Ovary (tissue), 9 donors: ENCODE results near the gene NMT1. TPM values are rescaled to one million over a fixed set of nuclear protein-coding genes. Genes with fewer than 3 reads are reported as not detected.

Source experiments
- DNase-seq, 5 donors: peaks; one replicate each; pipeline ENCODE4 v3.0.0-alpha.2; 2019 to 2020
- H3K27ac ChIP-seq, 2 donors: fragments of 200-600 bp; one replicate each; pipeline versions ENCODE4 v1.5.1 to v1.8.0; 2019 to 2022
- H3K27me3 ChIP-seq: fragments of 200-600 bp; one replicate; pipeline ENCODE4 v1.8.0; 2022
- H3K36me3 ChIP-seq: fragments of 200-600 bp; sonication (generic); one replicate; pipeline ENCODE4 v1.5.1; 2019
- H3K4me1 ChIP-seq: one replicate; pipeline ENCODE4 v1.8.1; 2013; ENCODE audit warnings: mild to moderate bottlenecking, moderate library complexity; ENCODE audit not compliant: insufficient read depth
- H3K4me3 ChIP-seq: fragments of 200-600 bp; sonication (generic); one replicate; pipeline ENCODE4 v1.5.1; 2017
- H3K9me3 ChIP-seq, 2 donors: fragments of 200-600 bp in 1 of 2; sonication (generic) in 1 of 2; one replicate each; pipeline versions ENCODE4 v1.5.1 to v1.8.1; 2013 to 2019; ENCODE audit warnings: mild to moderate bottlenecking in 1 of 2, moderate library complexity in 1 of 2
- EP300 ChIP-seq: sonication (generic); formaldehyde crosslinking; IDR thresholded peaks from one replicate; pipeline ENCODE4 v1.6.1; 2017; ENCODE audit warnings: antibody characterized with exemption
- POLR2A ChIP-seq: fragments of 450-650 bp; IDR thresholded peaks from one replicate; pipeline ENCODE4 v1.6.1; 2017; ENCODE audit warnings: antibody characterized with exemption, mild to moderate bottlenecking, moderate library complexity
- WGBS, 3 donors: extraction: QIAGEN DNeasy Blood & Tissue Kit in 1 of 3; methylation state at CpG; one replicate each; pipeline versions ENCODE4 v1.1.5 to v1.1.7; 2013 to 2017; 5-methylcytosine and 5-hydroxymethylcytosine counted together
- intact Hi-C, 4 donors: fragments of 100-400 bp; cut with DNase I; formaldehyde crosslinking; loops; one replicate each; pipeline versions ENCODE4 v1.11.0 to v1.15.1; 2022 to 2023
- polyA plus RNA-seq, 2 donors: library from polyadenylated mRNA; stranded (reverse); fragments of 200-250 nt in 1 of 2; fragments of 350-450 nt in 1 of 2; fragmentation: Illumina TruSeq in 1 of 2; extraction: RNeasy Lipid Tissue Mini Kit (QIAGEN cat#74804) in 1 of 2; gene quantifications; one replicate each; pipeline ENCODE4 v1.2.3, GENCODE V29; 2013 to 2014
- total RNA-seq, 7 donors: library from RNA; depleted of rRNA in 2 of 7; stranded (reverse); fragments of >200 nt in 2 of 7; fragmentation: NEBNext Ultra II Directional in 3 of 7; extraction: Animal tissue kit (Norgen Biotek cat#: 25700) in 3 of 7; gene quantifications; one replicate each; pipeline versions ENCODE4 v1.1.0 to v1.2.4, GENCODE V29; 2016 to 2023
- TF ChIP-seq, protein P1 (sequence below), 3 donors: fragments of 450-650 bp in 2 of 3; fragments of 200-600 bp in 1 of 3; IDR thresholded peaks; one replicate each; pipeline versions ENCODE4 v1.5.1 to v1.8.0; 2016 to 2022; ENCODE audit warnings: antibody characterized with exemption in 3 of 3, mild to moderate bottlenecking in 1 of 3
- donor health status: DM: no; HTN: no; CAD: no; lungs with moderate emphysema.
- donor health status: DM: no; HTN: no; CAD: no.
- donor health status: Bipolar disorder and iron deficiency.
- donor health status: DM: yes; HTN: yes; CAD: no.
- donor health status: DM: no; HTN: no; CAD: no.
- donor health status: DM: yes; HTN: yes; CAD: no.

NMT1 gene
- total and polyA plus RNA-seq, 9 donors: 23.0 to 91.4 (median 76.2) TPM

DNA sequence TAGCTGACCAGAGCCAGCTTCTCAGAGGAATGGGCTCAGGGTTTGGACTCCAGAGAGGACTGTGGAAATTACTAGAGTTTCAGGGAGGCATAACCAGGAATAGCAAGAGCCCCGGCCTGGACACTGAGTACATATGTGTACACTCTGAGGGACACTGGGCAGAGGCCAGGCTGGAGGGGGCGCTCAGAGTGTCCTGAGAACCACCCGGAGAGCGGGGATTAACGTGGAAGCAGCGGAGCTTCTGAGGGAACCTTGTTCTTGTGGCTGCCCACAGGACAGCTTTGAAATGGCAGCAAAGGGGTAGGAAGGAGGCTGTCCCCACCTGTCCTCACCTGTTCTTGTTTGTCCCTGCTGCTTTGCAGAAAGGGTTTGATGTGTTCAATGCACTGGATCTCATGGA, 43.4 kb downstream of the NMT1 start:
- intact Hi-C loops: loop anchor here in 1 of 4 donors (2.0 kb wide), 1 partner anchor 24 kb away; no protein-coding TSS in a partner anchor
- H3K9me3 ChIP-seq: no peaks in the 10 kb centered on the region
- DNase-seq: no peak
- TF ChIP-seq POLR2A (no peak), EP300 (no peak)
- TF ChIP-seq, protein P1, sequence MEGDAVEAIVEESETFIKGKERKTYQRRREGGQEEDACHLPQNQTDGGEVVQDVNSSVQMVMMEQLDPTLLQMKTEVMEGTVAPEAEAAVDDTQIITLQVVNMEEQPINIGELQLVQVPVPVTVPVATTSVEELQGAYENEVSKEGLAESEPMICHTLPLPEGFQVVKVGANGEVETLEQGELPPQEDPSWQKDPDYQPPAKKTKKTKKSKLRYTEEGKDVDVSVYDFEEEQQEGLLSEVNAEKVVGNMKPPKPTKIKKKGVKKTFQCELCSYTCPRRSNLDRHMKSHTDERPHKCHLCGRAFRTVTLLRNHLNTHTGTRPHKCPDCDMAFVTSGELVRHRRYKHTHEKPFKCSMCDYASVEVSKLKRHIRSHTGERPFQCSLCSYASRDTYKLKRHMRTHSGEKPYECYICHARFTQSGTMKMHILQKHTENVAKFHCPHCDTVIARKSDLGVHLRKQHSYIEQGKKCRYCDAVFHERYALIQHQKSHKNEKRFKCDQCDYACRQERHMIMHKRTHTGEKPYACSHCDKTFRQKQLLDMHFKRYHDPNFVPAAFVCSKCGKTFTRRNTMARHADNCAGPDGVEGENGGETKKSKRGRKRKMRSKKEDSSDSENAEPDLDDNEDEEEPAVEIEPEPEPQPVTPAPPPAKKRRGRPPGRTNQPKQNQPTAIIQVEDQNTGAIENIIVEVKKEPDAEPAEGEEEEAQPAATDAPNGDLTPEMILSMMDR (IDR thresholded peaks at IDR 0.05): no peak
- H3K27me3 ChIP-seq: no peaks in the 10 kb centered on the region
- H3K4me1 ChIP-seq: peaks cover 7% of the 10 kb centered on the region
- WGBS, 3 donors: 85 to 87% (median 87%) methylated on average over 6 of the region's 6 CpGs
- H3K36me3 ChIP-seq: no peaks in the 10 kb centered on the region
- H3K27ac ChIP-seq: no peak overlapping the region
- no peak overlapping the region for H3K4me3 ChIP-seq

DNA sequence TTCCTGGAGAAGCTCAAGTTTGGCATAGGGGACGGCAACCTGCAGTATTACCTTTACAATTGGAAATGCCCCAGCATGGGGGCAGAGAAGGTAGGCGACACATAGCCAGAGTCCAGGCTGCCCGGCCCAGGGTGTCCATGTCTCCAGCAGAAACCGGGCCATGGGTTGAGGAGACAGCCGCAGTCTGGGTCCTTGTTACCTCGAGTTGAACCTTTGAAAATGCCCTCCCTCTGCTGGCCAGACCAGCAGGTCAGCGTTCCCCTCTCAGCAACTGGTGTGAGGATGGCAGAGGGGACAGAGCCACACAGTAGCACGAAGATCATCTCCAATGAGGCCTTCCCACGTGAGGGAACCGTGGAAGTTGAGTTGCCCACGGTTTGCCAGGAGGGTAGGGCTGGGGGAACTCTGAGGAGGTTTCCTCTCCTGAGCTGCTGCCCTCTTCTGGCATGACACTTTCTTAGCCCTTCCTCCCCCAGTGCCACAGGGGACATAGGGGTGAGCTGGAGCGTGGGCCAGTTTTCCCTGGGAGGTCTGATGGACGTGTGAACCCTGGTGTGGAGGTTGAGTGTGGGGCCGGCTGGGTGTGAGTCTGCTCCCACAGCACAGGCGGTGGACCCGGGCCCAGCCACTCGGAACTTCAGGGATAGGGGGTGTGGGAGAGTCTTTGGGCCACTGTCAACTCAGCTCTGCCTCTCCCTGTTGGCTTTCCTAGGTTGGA, 43.9 kb downstream of the NMT1 start:
- H3K27me3 ChIP-seq: no peaks in the 10 kb centered on the region
- TF ChIP-seq EP300 (no peak), POLR2A (no peak)
- TF ChIP-seq, protein P1 (IDR thresholded peaks at IDR 0.05): no peak
- DNase-seq: no peak
- H3K9me3 ChIP-seq: no peaks in the 10 kb centered on the region
- no peak overlapping the region for H3K4me3 ChIP-seq
- H3K36me3 ChIP-seq: no peaks in the 10 kb centered on the region
- peaks cover 7% of the 10 kb centered on the region for H3K4me1 ChIP-seq
- intact Hi-C loops: loop anchor here in 1 of 4 donors (2.0 kb wide), 1 partner anchor 24 kb away; no protein-coding TSS in a partner anchor
- WGBS, 3 donors: 74 to 81% (median 76%) methylated on average over 17 of the region's 17 CpGs
- no peak overlapping the region for H3K27ac ChIP-seq

GRCh38 chr17:45106096-45106495, 45.0 kb downstream of the NMT1 start:
- Histone ChIP-seq H3K27me3 (no peaks in the 10 kb centered on the region), H3K4me3 (no peak overlapping the region), H3K36me3 (no peaks in the 10 kb centered on the region), H3K9me3 (no peaks in the 10 kb centered on the region), H3K27ac (no peak overlapping the region), H3K4me1 (peaks cover 9% of the 10 kb centered on the region)
- intact Hi-C loops: no loop called here
- TF ChIP-seq, protein P1 (IDR thresholded peaks at IDR 0.05): no peak
- TF ChIP-seq EP300 (no peak), POLR2A (no peak)
- 73 to 89% (median 89%) methylated on average over 5 of the region's 5 CpGs for WGBS, 3 donors
- DNase-seq: no peak

GRCh38 chr17:45106582-45106981, 45.5 kb downstream of the NMT1 start:
- DNase-seq: no peak
- Histone ChIP-seq H3K27me3 (no peaks in the 10 kb centered on the region), H3K27ac (no peak overlapping the region), H3K4me3 (no peak overlapping the region), H3K36me3 (no peaks in the 10 kb centered on the region), H3K4me1 (peaks cover 13% of the 10 kb centered on the region), H3K9me3 (no peaks in the 10 kb centered on the region)
- 83 to 92% (median 88%) methylated on average over 5 of the region's 5 CpGs for WGBS, 3 donors
- no peak for TF ChIP-seq EP300
- no peak for TF ChIP-seq POLR2A
- TF ChIP-seq, protein P1 (IDR thresholded peaks at IDR 0.05): no peak
- intact Hi-C loops: no loop called here
